DMS 273 (cell line): ENCODE results near the gene APEX1.

Source experiments
- DNase-seq: peaks from one replicate; lab custom pipeline; 2025; ENCODE audit not compliant: unreplicated experiment; lab: John Stamatoyannopoulos, UW

APEX1 gene

GRCh38 chr14:20454516-20455354 is at the start of gene APEX1, which contains the start of gene OSGEP:
APEX1 (plus strand) TSS chr14:20455226; CDS start chr14:20455646, 420 bp downstream.
OSGEP (minus strand) TSS chr14:20454812; CDS start chr14:20454683, 129 bp downstream.
- DNase-seq: peak; percentile 100

GRCh38 chr14:20409226-20409625 is 45.8 kb upstream of the APEX1 start:
- DNase-seq: no peak

GRCh38 chr14:20412411-20412810 is 42.6 kb upstream of the APEX1 start:
- no peak for DNase-seq

GRCh38 chr14:20412876-20413743 is 41.9 kb upstream of the APEX1 start, which contains the start of gene TEP1:
TEP1 (minus strand) TSS chr14:20413501; CDS start chr14:20408439, 5,062 bp downstream.
- peak; percentile 93 for DNase-seq

GRCh38 chr14:20413744-20414082 is 41.3 kb upstream of the APEX1 start:
- DNase-seq: peak; percentile 49

GRCh38 chr14:20415782-20416206 is 39.2 kb upstream of the APEX1 start:
- DNase-seq: peak; percentile 81

- no peak for DNase-seq
Observed at GRCh38 chr14:20416223-20416622, 38.8 kb upstream of the APEX1 start.

GRCh38 chr14:20417250-20418186 is 37.5 kb upstream of the APEX1 start:
- no peak for DNase-seq

GRCh38 chr14:20418501-20418909 is 36.5 kb upstream of the APEX1 start:
- DNase-seq: no peak

GRCh38 chr14:20419419-20419818 is 35.6 kb upstream of the APEX1 start:
- no peak for DNase-seq

GRCh38 chr14:20421267-20421666 is 33.8 kb upstream of the APEX1 start:
- DNase-seq: no peak

- DNase-seq: no peak
Observed at GRCh38 chr14:20422886-20423285, 32.1 kb upstream of the APEX1 start.

- DNase-seq: no peak
Observed at GRCh38 chr14:20424851-20425250, 30.2 kb upstream of the APEX1 start.

GRCh38 chr14:20427231-20428009 is 27.6 kb upstream of the APEX1 start:
- DNase-seq: no peak

GRCh38 chr14:20428010-20428365 is 27.0 kb upstream of the APEX1 start:
- DNase-seq: no peak

- DNase-seq: no peak
Observed at GRCh38 chr14:20428802-20429201, 26.2 kb upstream of the APEX1 start.

GRCh38 chr14:20429801-20430669 is 25.0 kb upstream of the APEX1 start:
- DNase-seq: peak; percentile 51

- DNase-seq: peak; percentile 59
Observed at GRCh38 chr14:20434701-20435581, 20.1 kb upstream of the APEX1 start.
